ENCODE results near the gene CYS1. TPM values are rescaled to one million over a fixed set of nuclear protein-coding genes. Genes with fewer than 3 reads are reported as not detected.

The CYS1 gene
- total RNA-seq, 3 donors from 2014 or later = 0.58 to 5.1 (median 0.98) TPM

DNA sequence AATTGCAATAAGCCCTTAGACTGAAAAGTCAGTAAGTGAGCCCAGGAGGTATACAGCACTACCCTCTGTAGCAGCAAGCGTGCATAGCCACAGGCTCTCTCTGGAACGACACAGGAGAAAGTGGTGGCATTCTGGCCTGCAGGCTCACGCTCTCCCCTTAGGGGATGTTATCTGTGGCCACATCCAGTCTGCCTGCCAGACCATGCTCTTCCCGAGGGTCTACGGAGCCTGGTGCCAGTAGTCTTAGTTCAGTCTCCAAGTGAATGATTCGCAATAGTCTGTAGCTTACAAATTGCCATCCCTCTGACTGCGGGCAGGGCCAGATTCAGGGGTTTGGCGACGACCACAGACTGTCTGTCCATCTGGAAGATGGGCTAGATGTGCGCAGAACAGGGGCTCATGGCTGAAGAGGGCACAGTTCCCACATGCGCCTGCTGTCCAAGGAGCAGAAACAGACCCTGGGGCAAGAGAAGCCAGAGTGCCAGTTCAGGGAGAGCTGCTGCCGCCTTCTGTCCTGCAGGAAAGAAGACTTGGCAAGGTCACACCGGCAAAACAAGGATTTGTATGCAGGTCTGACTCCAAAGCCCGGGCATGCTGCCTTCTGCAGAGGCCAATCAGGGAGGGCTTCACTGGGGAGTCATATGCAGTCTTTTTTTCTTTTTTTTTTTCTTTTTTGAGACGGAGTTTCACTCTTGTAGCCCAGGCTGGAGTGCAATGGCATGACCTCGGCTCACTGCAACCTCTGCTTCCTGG, 40.4 kb downstream of the CYS1 start:
- no peaks in the 10 kb centered on the region for H3K36me3 ChIP-seq (ENCODE audit: low read depth)
- DNase-seq = peak in 1 of 3 donors; percentile 40
- H3K4me3 ChIP-seq = no peak overlapping the region
- no peak for ATAC-seq
- intact Hi-C loops (cut with DNase I, micrococcal nuclease) = loop anchor here in 1 of 2 donors (10.0 kb wide), 1 partner anchor 55 kb away; no protein-coding TSS in a partner anchor
- H3K9me3 ChIP-seq = no peaks in the 10 kb centered on the region
- TF ChIP-seq, protein P1, sequence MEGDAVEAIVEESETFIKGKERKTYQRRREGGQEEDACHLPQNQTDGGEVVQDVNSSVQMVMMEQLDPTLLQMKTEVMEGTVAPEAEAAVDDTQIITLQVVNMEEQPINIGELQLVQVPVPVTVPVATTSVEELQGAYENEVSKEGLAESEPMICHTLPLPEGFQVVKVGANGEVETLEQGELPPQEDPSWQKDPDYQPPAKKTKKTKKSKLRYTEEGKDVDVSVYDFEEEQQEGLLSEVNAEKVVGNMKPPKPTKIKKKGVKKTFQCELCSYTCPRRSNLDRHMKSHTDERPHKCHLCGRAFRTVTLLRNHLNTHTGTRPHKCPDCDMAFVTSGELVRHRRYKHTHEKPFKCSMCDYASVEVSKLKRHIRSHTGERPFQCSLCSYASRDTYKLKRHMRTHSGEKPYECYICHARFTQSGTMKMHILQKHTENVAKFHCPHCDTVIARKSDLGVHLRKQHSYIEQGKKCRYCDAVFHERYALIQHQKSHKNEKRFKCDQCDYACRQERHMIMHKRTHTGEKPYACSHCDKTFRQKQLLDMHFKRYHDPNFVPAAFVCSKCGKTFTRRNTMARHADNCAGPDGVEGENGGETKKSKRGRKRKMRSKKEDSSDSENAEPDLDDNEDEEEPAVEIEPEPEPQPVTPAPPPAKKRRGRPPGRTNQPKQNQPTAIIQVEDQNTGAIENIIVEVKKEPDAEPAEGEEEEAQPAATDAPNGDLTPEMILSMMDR (IDR thresholded peaks at IDR 0.05) = no peak
- peaks cover 5% of the 10 kb centered on the region for H3K4me1 ChIP-seq (ENCODE audit: low read depth)

DNA sequence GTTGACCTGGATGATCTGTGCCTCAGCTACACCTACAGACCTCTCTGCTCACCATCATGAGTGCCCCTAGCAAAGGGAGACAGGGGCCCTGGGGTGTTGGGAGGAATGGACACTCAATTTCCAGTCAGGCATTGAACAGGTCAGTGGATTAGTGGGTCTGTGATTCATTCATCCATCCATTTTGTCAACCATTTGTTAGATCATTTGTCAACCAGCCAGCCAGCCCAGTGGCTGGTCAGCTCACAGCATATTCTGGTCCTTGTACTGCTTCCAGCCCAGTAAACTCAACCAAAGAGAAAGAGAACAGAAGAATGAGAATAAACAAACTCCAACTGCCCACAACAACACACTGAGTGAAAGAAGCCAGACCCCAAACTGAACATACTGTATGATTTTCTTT, 41.5 kb downstream of the CYS1 start:
- no peaks in the 10 kb centered on the region for H3K36me3 ChIP-seq (ENCODE audit: low read depth)
- peak in 1 of 3 donors; percentile 8 for DNase-seq
- H3K4me3 ChIP-seq = no peak overlapping the region
- no peak for ATAC-seq
- TF ChIP-seq, protein P1 (IDR thresholded peaks at IDR 0.05) = no peak
- intact Hi-C loops (cut with DNase I, micrococcal nuclease) = no loop called here
- H3K9me3 ChIP-seq = no peaks in the 10 kb centered on the region
- H3K4me1 ChIP-seq (ENCODE audit: low read depth) = peaks cover 5% of the 10 kb centered on the region

DNA sequence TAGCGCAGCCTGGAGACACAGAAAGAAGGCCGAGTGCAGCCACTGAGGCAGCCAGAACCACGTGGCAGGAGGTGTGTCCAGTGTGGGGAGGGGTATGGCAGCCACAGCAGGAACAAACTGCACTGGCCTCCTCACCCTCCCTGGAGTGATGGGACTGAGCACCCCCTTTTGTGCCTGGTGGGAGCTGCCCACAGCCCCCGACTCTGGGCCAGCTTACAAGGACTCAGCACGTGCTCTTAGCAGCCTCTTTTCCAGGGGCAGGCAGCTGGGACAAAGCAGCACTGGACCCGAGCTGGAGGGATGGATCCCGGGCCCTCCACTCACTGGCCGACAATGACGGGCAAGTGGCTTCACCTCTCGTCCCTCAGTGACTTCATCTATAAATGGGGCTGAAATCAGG, 42.1 kb downstream of the CYS1 start:
- intact Hi-C loops (cut with DNase I, micrococcal nuclease) = no loop called here
- H3K4me1 ChIP-seq (ENCODE audit: low read depth) = peaks cover 5% of the 10 kb centered on the region
- peak in 1 of 3 donors; percentile 32 for DNase-seq

DNA sequence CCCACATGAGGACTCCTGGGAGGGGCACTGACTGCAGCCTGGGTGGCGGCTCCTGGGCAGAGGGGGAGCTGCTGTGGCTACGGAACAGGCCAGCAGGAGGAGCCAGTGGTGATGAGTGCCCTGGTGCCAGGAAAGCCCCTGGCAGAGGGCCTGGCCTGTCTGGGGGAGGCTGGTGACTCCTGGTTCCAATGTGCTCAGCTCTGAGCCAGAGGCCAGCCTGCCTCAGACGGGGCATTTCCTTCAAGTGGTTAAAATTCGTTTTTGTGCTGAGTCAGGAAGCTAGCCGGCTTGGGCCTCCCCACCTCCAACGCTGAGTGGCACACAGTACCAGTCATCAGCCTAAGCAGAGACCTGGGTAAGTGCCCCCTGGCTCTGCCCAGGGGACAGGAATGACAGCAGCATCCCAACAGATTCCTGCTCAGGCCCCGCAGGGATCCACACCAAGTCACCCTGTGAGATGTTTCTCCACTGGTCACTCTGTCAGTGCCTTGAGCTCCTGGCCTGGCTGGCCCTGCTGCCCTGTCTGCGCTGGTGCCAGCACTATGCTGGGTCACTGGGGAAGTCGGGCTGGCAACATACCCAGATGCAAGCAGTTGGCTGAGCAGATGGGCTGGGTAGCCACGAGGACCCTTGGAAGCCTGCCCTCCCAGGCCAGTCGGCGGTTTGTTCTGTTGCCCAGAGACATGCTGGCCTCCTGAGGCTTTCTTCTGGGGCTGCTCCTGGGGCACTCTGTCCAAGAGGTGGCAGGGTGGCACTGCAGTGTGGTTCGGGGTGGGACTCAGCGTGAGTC, 43.9 kb downstream of the CYS1 start:
- DNase-seq (peak; percentile 57 to 71 (median 59)), ATAC-seq (peak; percentile 69)
- peaks cover 2% of the 10 kb centered on the region for H3K4me1 ChIP-seq (ENCODE audit: low read depth)
- intact Hi-C loops (cut with DNase I, micrococcal nuclease) = no loop called here
- H3K9me3 ChIP-seq = no peaks in the 10 kb centered on the region
- TF ChIP-seq, protein P1 (IDR thresholded peaks at IDR 0.05) = no peak
- H3K4me3 ChIP-seq = no peak overlapping the region
- H3K36me3 ChIP-seq (ENCODE audit: low read depth) = no peaks in the 10 kb centered on the region

More for the DNA sequence above, 42.1 kb downstream of the CYS1 start:
- ATAC-seq = no peak
- Histone ChIP-seq H3K9me3 (no peaks in the 10 kb centered on the region), H3K36me3 (ENCODE audit: low read depth) (no peaks in the 10 kb centered on the region), H3K4me3 (no peak overlapping the region)
- TF ChIP-seq, protein P1 (IDR thresholded peaks at IDR 0.05) = no peak

DNA sequence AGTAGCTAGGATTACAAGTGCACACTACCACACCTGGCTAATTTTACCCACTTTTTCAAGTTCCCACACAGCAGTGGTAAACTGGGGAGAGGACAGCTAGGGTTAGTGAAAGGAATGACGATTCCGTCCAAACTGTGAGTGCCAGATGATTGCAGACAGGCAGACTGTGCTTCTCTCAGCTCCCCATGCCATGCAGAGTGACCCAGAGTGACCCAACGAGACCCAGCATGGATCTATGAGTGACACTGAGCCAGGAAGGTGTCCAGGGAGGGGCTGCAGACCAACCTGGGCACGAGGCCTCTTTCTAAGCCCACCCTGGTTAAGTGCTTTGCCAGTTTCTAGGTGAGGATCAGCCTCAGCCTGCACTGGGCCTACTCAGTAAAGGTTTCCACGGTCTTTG, 44.6 kb downstream of the CYS1 start:
- no peak overlapping the region for H3K4me3 ChIP-seq
- intact Hi-C loops (cut with DNase I, micrococcal nuclease) = no loop called here
- TF ChIP-seq, protein P1 (IDR thresholded peaks at IDR 0.05) = no peak
- H3K4me1 ChIP-seq (ENCODE audit: low read depth) = peaks cover 2% of the 10 kb centered on the region
- no peak for ATAC-seq
- no peaks in the 10 kb centered on the region for H3K9me3 ChIP-seq
- no peak for DNase-seq
- no peaks in the 10 kb centered on the region for H3K36me3 ChIP-seq (ENCODE audit: low read depth)

All from mucosa of descending colon (tissue), 3 donors.